HUES6 (cell line): Measurements from ENCODE around the gene FCGR1A.
"Not testable (repeated sequence)": the region's sequence is repeated elsewhere in the genome, so short reads cannot be mapped to it uniquely, and the experiment has no call there.

Experiments used
- H3K27ac ChIP-seq: 2 replicates; pipeline ENCODE4 v1.7.0; 2013; ENCODE audit warnings: low read depth, mild to moderate bottlenecking, low read length, inconsistent platforms
- H3K27me3 ChIP-seq: 2 replicates; pipeline ENCODE4 v1.6.1; 2013; ENCODE audit warnings: low read length; ENCODE audit not compliant: control insufficient read depth, insufficient read depth
- H3K36me3 ChIP-seq: 2 replicates; pipeline ENCODE4 v1.6.1; 2013; ENCODE audit warnings: low read length; ENCODE audit not compliant: control insufficient read depth, insufficient read depth
- H3K4me1 ChIP-seq: 2 replicates; pipeline ENCODE4 v1.6.1; 2013; ENCODE audit warnings: low read length; ENCODE audit not compliant: control insufficient read depth, insufficient read depth
- H3K4me3 ChIP-seq: 2 replicates; pipeline ENCODE4 v1.5.1; 2013; ENCODE audit warnings: low read depth, low read length
- H3K9ac ChIP-seq: one replicate; pipeline ENCODE4 v1.6.1; 2013; ENCODE audit warnings: mild to moderate bottlenecking, low read length
- H3K9me3 ChIP-seq: 2 replicates; pipeline ENCODE4 v1.6.1; 2013; ENCODE audit warnings: low read depth, low read length; ENCODE audit not compliant: control insufficient read depth, insufficient read depth

Gene FCGR1A

GRCh38 chr1:149811890-149812829, 29.7 kb downstream of the FCGR1A start:
- peak overlapping the region; percentile 87 for H3K9ac ChIP-seq
- peak overlapping the region; percentile 57; the same call in 1 of the 2 replicates for H3K27ac ChIP-seq
- H3K27me3 ChIP-seq, H3K36me3 ChIP-seq, H3K9me3 ChIP-seq, H3K4me1 ChIP-seq: not testable (repeated sequence)
- H3K4me3 ChIP-seq: peak overlapping the region; percentile 61

DNA sequence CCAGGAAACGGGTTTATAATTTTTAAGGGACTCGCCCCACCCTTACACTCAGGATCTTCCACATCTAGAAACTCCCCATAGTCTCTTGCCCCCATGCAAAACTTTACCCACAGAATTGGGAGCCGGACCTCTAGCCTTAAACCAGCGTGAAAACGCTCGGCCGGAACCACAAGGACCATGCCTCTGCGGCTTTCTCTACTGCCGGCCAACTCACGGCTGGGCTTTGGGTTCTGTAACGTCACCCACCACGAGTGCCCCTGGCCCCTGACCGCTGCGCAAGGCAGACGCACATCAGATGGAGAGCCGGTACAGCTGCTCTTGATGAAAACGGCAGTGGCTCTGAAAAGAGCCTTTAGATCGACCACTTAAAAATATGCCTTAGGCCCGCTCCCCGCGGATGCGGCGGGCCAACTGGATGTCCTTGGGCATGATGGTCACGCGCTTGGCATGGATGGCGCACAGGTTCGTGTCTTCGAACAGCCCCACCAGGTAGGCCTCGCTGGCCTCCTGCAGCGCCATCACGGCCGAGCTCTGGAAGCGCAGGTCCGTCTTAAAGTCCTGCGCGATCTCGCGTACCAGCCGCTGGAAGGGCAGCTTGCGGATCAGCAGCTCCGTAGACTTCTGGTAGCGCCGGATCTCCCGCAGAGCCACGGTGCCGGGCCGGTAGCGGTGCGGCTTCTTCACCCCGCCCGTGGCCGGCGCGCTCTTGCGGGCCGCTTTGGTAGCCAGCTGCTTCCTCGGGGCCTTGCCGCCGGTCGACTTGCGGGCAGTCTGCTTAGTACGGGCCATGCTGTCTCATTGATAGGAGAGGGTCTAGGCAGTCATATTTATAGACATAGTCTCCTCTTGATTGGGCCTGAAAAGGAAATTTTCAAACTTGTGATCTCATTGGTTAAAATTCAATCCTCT, 30.7 kb downstream of the FCGR1A start:
- H3K9ac ChIP-seq: peak overlapping the region; percentile 87
- not testable (repeated sequence) for H3K27me3 ChIP-seq, H3K4me1 ChIP-seq, H3K36me3 ChIP-seq, H3K9me3 ChIP-seq
- H3K27ac ChIP-seq: peak overlapping the region; percentile 74; the same call in 1 of the 2 replicates
- peak overlapping the region; percentile 61 for H3K4me3 ChIP-seq

GRCh38 chr1:149820387-149820786, 37.9 kb downstream of the FCGR1A start:
- H3K9ac ChIP-seq, H3K9me3 ChIP-seq, H3K27me3 ChIP-seq, H3K36me3 ChIP-seq, H3K4me3 ChIP-seq, H3K4me1 ChIP-seq, H3K27ac ChIP-seq: not testable (repeated sequence)

DNA sequence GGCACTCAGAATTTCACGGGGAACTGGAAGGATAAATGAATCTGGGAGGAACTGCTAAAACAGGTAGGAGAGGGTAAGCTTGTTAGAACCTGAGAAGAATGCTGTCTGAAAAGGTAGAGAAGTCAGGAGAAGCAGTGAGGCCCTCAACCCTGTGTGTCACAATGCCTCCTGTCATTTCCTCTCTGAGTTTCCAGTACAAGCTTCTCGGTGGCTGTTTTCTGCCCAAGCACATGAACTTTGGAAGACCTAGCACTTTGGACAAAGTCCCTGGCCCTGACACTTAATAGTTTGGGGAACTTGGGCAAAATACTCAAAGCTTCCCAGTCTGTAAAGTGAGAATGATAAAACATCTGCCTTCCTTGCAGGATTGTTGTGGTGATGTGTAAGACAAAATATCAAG, 44.1 kb downstream of the FCGR1A start:
- not testable (repeated sequence) for H3K27me3 ChIP-seq, H3K36me3 ChIP-seq, H3K9ac ChIP-seq, H3K4me1 ChIP-seq, H3K4me3 ChIP-seq, H3K9me3 ChIP-seq, H3K27ac ChIP-seq

GRCh38 chr1:149831764-149832315, 49.3 kb downstream of the FCGR1A start:
- H3K27me3 ChIP-seq, H3K9me3 ChIP-seq, H3K27ac ChIP-seq, H3K4me3 ChIP-seq, H3K36me3 ChIP-seq, H3K4me1 ChIP-seq, H3K9ac ChIP-seq: not testable (repeated sequence)

DNA sequence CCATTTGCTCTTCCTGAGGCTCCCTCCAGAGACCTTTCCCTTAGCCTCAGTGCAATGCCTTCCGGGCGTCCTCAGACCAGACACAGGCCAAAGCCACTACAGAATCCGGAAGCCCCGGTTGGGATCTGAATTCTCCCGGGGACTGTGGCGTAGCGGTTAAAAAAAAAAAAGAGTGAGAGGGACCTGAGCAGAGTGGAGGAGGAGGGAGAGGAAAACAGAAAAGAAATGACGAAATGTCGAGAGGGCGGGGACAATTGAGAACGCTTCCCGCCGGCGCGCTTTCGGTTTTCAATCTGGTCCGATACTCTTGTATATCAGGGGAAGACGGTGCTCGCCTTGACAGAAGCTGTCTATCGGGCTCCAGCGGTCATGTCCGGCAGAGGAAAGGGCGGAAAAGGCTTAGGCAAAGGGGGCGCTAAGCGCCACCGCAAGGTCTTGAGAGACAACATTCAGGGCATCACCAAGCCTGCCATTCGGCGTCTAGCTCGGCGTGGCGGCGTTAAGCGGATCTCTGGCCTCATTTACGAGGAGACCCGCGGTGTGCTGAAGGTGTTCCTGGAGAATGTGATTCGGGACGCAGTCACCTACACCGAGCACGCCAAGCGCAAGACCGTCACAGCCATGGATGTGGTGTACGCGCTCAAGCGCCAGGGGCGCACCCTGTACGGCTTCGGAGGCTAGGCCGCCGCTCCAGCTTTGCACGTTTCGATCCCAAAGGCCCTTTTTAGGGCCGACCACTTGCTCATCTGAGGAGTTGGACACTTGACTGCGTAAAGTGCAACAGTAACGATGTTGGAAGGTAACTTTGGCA, 50.0 kb downstream of the FCGR1A start:
- not testable (repeated sequence) for H3K27ac ChIP-seq, H3K9ac ChIP-seq, H3K4me3 ChIP-seq, H3K27me3 ChIP-seq, H3K9me3 ChIP-seq, H3K36me3 ChIP-seq, H3K4me1 ChIP-seq

- H3K9ac ChIP-seq, H3K27me3 ChIP-seq, H3K4me1 ChIP-seq, H3K27ac ChIP-seq, H3K9me3 ChIP-seq, H3K4me3 ChIP-seq, H3K36me3 ChIP-seq: not testable (repeated sequence)
These were observed 50.6 kb downstream of the FCGR1A start for GRCh38 chr1:149833144-149833543.

DNA sequence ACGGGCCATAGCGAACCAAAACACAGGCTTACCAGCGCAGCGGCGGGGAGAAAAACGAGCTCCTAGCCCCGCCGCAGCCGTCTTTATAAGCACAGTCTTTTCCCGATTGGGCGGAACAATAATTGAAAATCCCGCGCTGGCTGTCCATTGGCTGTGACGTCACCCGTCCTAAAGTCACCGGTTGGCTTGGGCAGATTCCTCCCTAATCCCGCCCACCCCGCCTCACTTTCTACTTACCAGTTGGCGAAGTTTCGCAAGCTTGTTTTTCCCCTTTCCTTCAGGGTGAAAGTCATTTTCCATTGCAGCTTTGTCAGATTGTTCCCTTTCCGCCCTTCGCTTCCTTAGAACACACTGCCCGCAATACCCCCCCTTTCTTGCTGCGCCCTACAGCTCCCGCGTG, 58.7 kb downstream of the FCGR1A start:
- not testable (repeated sequence) for H3K9me3 ChIP-seq, H3K4me3 ChIP-seq

More for the DNA sequence above, 58.7 kb downstream of the FCGR1A start:
- peaks cover 16% of the 10 kb centered on the region for H3K4me1 ChIP-seq
- not testable (repeated sequence) for H3K27ac ChIP-seq, H3K36me3 ChIP-seq, H3K27me3 ChIP-seq, H3K9ac ChIP-seq
